DND-41 (cell line): ENCODE results near the gene LAMC3.

Source experiments
- ATAC-seq: fragments of 200-7000 bp; cut with Tn5 transposase; 3 replicates; pipeline ENCODE4 v1.9.1; 2021; ENCODE audit warnings: low read depth; ENCODE audit not compliant: insufficient read depth
- DNase-seq: peaks from one replicate; pipeline ENCODE4 v3.0.0-alpha.2; 2020
- H2AFZ ChIP-seq: 2 replicates; pipeline ENCODE4 v1.6.0; 2012; ENCODE audit warnings: low read depth, low read length
- H3K27ac ChIP-seq: 2 replicates; pipeline ENCODE4 v1.5.1; 2012; ENCODE audit warnings: low read length, inconsistent platforms
- H3K27me3 ChIP-seq: fragments of 200-600 bp; sonication (generic); 2 replicates; pipeline ENCODE4 v1.6.0; 2012; ENCODE audit warnings: low read length, mild to moderate bottlenecking, inconsistent platforms; ENCODE audit not compliant: insufficient read depth, poor library complexity
- H3K36me3 ChIP-seq: 2 replicates; pipeline ENCODE4 v1.5.1; 2012; ENCODE audit warnings: low read length, inconsistent platforms; ENCODE audit not compliant: insufficient read depth
- H3K4me1 ChIP-seq: 2 replicates; pipeline ENCODE4 v1.5.1; 2012; ENCODE audit warnings: mild to moderate bottlenecking, low read length; ENCODE audit not compliant: insufficient read depth
- H3K4me2 ChIP-seq: 2 replicates; pipeline ENCODE4 v1.6.0; 2012; ENCODE audit warnings: mild to moderate bottlenecking, moderate library complexity, low read length, inconsistent platforms; ENCODE audit not compliant: insufficient read depth
- H3K4me3 ChIP-seq, 2 experiments: fragments of 200-600 bp in 1 of 2; shearing (Covaris generic) in 1 of 2; 2 replicates each; pipeline ENCODE4 v1.5.1; 2012 to 2016; ENCODE audit warnings: inconsistent platforms in 2 of 2, low read length in 2 of 2, mild to moderate bottlenecking in 2 of 2, low read depth in 1 of 2, moderate library complexity in 1 of 2
- H3K79me2 ChIP-seq: 2 replicates; pipeline ENCODE4 v1.6.0; 2012; ENCODE audit warnings: low read length, inconsistent platforms; ENCODE audit not compliant: insufficient read depth
- H3K9ac ChIP-seq: 2 replicates; pipeline ENCODE4 v1.6.0; 2012; ENCODE audit warnings: low read depth, mild to moderate bottlenecking, inconsistent platforms, low read length, moderate library complexity
- H3K9me3 ChIP-seq: 2 replicates; pipeline ENCODE4 v1.5.1; 2012; ENCODE audit warnings: low read length, moderate library complexity, mild to moderate bottlenecking, inconsistent platforms; ENCODE audit not compliant: insufficient read depth, severe bottlenecking
- H4K20me1 ChIP-seq: 2 replicates; pipeline ENCODE4 v1.6.0; 2012; ENCODE audit warnings: low read length; ENCODE audit not compliant: insufficient read depth
- EZH2 ChIP-seq: IDR thresholded peaks from 3 replicates; pipeline ENCODE4 v1.6.1; 2012; ENCODE audit warnings: borderline replicate concordance, low read depth, mild to moderate bottlenecking, moderate library complexity, low read length, inconsistent platforms; ENCODE audit not compliant: severe bottlenecking
- TF ChIP-seq, protein P1 (sequence below): IDR thresholded peaks from 2 replicates; pipeline ENCODE4 v1.5.1; 2012; ENCODE audit warnings: borderline replicate concordance, low read length, moderate library complexity, mild to moderate bottlenecking; ENCODE audit not compliant: poor library complexity, severe bottlenecking; ENCODE audit errors: extremely low read depth

LAMC3 gene

DNA sequence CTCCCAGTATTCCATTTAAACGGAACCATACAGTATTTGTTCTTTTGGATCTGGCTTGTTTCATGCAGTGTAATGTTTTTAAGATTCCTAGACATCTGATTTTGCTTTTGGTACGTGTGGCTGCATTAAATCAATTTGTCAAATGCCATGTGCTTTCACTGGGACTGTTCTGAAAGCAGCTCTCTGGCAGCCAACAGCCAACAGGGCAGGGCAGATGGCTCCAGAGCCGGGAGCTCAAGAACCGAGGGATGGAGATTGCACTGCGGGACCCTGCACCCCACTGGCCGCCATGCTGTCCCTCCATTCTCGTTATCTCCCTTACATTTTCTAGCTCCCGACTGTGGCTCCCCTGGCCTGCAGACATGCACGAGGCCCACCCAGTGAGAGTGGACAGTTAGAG is 54.0 kb downstream of the LAMC3 start:
- H3K79me2 ChIP-seq: no peaks in the 10 kb centered on the region
- no peaks in the 10 kb centered on the region for H3K9me3 ChIP-seq
- no peak overlapping the region for H2AFZ ChIP-seq
- H4K20me1 ChIP-seq: no peaks in the 10 kb centered on the region
- TF ChIP-seq, protein P1, sequence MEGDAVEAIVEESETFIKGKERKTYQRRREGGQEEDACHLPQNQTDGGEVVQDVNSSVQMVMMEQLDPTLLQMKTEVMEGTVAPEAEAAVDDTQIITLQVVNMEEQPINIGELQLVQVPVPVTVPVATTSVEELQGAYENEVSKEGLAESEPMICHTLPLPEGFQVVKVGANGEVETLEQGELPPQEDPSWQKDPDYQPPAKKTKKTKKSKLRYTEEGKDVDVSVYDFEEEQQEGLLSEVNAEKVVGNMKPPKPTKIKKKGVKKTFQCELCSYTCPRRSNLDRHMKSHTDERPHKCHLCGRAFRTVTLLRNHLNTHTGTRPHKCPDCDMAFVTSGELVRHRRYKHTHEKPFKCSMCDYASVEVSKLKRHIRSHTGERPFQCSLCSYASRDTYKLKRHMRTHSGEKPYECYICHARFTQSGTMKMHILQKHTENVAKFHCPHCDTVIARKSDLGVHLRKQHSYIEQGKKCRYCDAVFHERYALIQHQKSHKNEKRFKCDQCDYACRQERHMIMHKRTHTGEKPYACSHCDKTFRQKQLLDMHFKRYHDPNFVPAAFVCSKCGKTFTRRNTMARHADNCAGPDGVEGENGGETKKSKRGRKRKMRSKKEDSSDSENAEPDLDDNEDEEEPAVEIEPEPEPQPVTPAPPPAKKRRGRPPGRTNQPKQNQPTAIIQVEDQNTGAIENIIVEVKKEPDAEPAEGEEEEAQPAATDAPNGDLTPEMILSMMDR: no peak
- DNase-seq (no peak), ATAC-seq (no peak)
- H3K9ac ChIP-seq: no peak overlapping the region
- no peak overlapping the region for H3K4me3 ChIP-seq
- no peaks in the 10 kb centered on the region for H3K4me1 ChIP-seq
- H3K36me3 ChIP-seq: no peaks in the 10 kb centered on the region
- H3K27me3 ChIP-seq: no peaks in the 10 kb centered on the region
- no peak overlapping the region for H3K4me2 ChIP-seq
- no peak overlapping the region for H3K27ac ChIP-seq

DNA sequence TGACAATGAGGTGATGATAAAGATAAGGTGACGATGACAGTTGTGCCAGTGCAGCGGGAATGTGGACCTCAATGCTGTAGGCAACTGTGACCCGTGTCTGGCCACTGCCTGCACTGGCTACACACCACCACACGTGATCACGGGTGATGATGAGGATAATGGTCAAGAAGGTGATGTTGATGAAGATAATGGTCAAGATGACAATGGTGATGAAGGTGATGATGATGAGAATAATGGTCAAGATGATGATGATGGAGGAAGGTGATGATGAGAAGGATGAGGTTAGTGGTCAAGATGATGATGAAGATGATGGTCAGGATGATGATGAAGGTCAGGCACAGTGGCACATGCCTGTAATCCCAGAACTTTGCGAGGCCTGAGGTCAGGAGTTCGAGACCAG is 56.6 kb downstream of the LAMC3 start:
- no peaks in the 10 kb centered on the region for H3K36me3 ChIP-seq
- H3K79me2 ChIP-seq: no peaks in the 10 kb centered on the region
- H2AFZ ChIP-seq: no peak overlapping the region
- H3K4me2 ChIP-seq: no peak overlapping the region
- H3K9me3 ChIP-seq: no peaks in the 10 kb centered on the region
- no peak overlapping the region for H3K9ac ChIP-seq
- TF ChIP-seq, protein P1: no peak
- TF ChIP-seq EZH2: no peak
- no peaks in the 10 kb centered on the region for H3K4me1 ChIP-seq
- H4K20me1 ChIP-seq: no peaks in the 10 kb centered on the region
- ATAC-seq: no peak
- no peak overlapping the region for H3K27ac ChIP-seq
- no peaks in the 10 kb centered on the region for H3K27me3 ChIP-seq
- no peak overlapping the region for H3K4me3 ChIP-seq
- DNase-seq: no peak

DNA sequence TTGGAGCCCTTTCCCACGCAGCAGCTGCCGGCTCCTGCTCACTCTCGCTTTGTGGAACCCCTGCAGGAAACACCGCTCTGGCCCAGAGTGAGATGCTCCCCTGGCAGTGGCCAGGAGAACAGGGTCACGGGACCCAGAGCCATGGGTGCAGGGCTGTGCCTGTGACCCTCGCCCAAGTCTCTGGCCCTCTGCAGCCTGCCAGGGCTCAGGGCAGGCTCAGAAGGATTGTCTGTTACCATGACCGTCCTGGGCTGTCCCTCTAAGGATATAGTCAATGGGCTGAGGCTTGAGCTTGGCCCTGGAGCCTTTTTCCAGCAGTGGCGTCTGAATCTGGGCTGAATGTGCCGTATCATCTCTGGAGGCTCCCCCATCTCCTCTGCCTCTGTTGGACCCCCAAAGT is 58.7 kb downstream of the LAMC3 start:
- H3K79me2 ChIP-seq: no peaks in the 10 kb centered on the region
- no peaks in the 10 kb centered on the region for H3K27me3 ChIP-seq
- TF ChIP-seq EZH2: no peak
- TF ChIP-seq, protein P1: no peak
- no peaks in the 10 kb centered on the region for H3K9me3 ChIP-seq
- H3K27ac ChIP-seq: no peak overlapping the region
- DNase-seq: no peak
- H3K4me3 ChIP-seq: no peak overlapping the region
- no peaks in the 10 kb centered on the region for H3K36me3 ChIP-seq
- H3K4me2 ChIP-seq: no peak overlapping the region
- H3K4me1 ChIP-seq: no peaks in the 10 kb centered on the region
- H2AFZ ChIP-seq: no peak overlapping the region
- no peak for ATAC-seq
- no peaks in the 10 kb centered on the region for H4K20me1 ChIP-seq
- H3K9ac ChIP-seq: no peak overlapping the region

DNA sequence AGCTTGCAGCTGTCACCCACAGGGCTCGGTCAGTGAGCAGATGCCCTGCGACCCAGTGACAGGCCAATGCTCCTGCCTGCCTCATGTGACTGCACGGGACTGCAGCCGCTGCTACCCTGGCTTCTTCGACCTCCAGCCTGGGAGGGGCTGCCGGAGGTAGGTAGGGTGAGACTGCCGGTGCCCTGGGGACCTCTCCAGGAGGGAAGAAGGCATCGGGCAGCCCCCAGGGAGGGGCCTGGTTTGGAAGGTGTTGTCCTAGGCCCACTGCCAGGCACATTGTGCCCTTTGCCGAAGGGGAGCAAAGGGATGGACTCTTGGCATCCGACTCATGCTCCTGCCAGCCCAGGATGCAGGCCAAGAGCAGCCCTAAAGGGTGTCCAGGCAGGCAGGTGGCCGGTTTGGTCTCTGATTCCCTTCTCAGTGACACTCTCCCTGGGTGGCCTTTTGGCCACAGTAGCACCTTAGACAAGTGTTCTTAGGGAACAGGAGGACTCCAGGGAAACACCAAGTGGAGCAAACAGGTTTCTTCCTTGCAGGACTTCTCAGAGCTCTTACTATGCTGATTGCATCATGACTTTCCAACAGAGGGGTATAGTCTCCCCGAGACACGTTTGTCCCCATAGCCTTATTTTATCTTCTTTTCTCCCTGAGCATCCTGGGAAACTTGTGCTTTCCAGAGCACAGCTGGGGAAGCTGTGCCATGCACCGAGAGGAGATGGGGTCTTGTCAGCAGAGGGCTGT is 59.3 kb downstream of the LAMC3 start:
- ATAC-seq: no peak
- H4K20me1 ChIP-seq: no peaks in the 10 kb centered on the region
- H3K4me3 ChIP-seq: no peak overlapping the region
- H3K27ac ChIP-seq: no peak overlapping the region
- no peaks in the 10 kb centered on the region for H3K4me1 ChIP-seq
- H3K9ac ChIP-seq: no peak overlapping the region
- no peak overlapping the region for H3K4me2 ChIP-seq
- no peaks in the 10 kb centered on the region for H3K79me2 ChIP-seq
- DNase-seq: no peak
- no peaks in the 10 kb centered on the region for H3K36me3 ChIP-seq
- no peak overlapping the region for H2AFZ ChIP-seq
- H3K9me3 ChIP-seq: no peaks in the 10 kb centered on the region
- TF ChIP-seq EZH2: no peak
- TF ChIP-seq, protein P1: no peak
- no peaks in the 10 kb centered on the region for H3K27me3 ChIP-seq
